Mammary microvascular endothelial cell (primary cell): ENCODE data around the gene LALBA. TPM values are rescaled to one million over a fixed set of nuclear protein-coding genes. Genes with fewer than 3 reads are reported as not detected.

Source experiments
- total RNA-seq: library from RNA; depleted of rRNA; stranded (reverse); fragments of >200 nt; gene quantifications from 2 replicates; pipeline ENCODE4 v1.2.3, GENCODE V29; 2015

LALBA gene
- not detected in 2 replicates for total RNA-seq

GRCh38 chr12:48569946-48570345 is at the start of gene LALBA:
Gene LALBA (minus strand): TSS chr12:48570046. CDS start chr12:48570020, 26 bp downstream.

GRCh38 chr12:48525332-48525731 is 44.5 kb downstream of the LALBA start, which contains the start of gene OR8S1:
Gene OR8S1 (plus strand): TSS chr12:48525632. CDS start chr12:48525632, 0 bp downstream.

Other genes with a start within 250 kb of the LALBA start
- 2.3 and 7.7 TPM in 2 replicates for gene ZNF641, start 219.1 kb downstream of the LALBA start, total RNA-seq
- gene ANP32D, start 97.5 kb downstream of the LALBA start, total RNA-seq, result not detected in 2 replicates
- gene C12orf54, start 87.5 kb downstream of the LALBA start, total RNA-seq, result not detected in 2 replicates
- gene OR8S1, start 44.4 kb downstream of the LALBA start, total RNA-seq, result not detected in 2 replicates
- 17.8 and 24.4 TPM in 2 replicates for gene KANSL2, start 112.2 kb upstream of the LALBA start, total RNA-seq
- gene CCNT1, start 146.7 kb upstream of the LALBA start, total RNA-seq, result 11.0 and 12.5 TPM in 2 replicates
- 16.9 and 19.7 TPM in 2 replicates for gene ADCY6, start 219.0 kb upstream of the LALBA start, total RNA-seq
- gene CACNB3, start 248.4 kb upstream of the LALBA start, total RNA-seq, result 9.0 and 19.5 TPM in 2 replicates